Liver (tissue), 9 donors: Measurements from ENCODE around the gene CREB5. TPM values are rescaled to one million over a fixed set of nuclear protein-coding genes. Genes with fewer than 3 reads are reported as not detected.

Source experiments
- DNase-seq: peaks from one replicate; pipeline ENCODE4 v3.0.0-alpha.2; 2017; ENCODE audit warnings: low spot score
- H3K27ac ChIP-seq, 2 donors: one replicate each; pipeline ENCODE4 v1.7.0; 2013; ENCODE audit warnings: inconsistent platforms in 2 of 2, low read length in 2 of 2, control low read depth in 1 of 2, low read depth in 1 of 2, mild to moderate bottlenecking in 1 of 2
- H3K27me3 ChIP-seq, 4 donors: one replicate each; pipeline versions ENCODE4 v1.6.1 to v1.7.0; 2013; ENCODE audit warnings: low read length in 3 of 4, inconsistent platforms in 1 of 4, mild to moderate bottlenecking in 1 of 4, moderate library complexity in 1 of 4; ENCODE audit not compliant: control insufficient read depth in 4 of 4, insufficient read depth in 4 of 4
- H3K36me3 ChIP-seq, 4 donors: one replicate each; pipeline versions ENCODE4 v1.6.1 to v1.7.0; 2013; ENCODE audit warnings: low read length in 3 of 4, mild to moderate bottlenecking in 3 of 4, low read depth in 1 of 4, moderate library complexity in 1 of 4; ENCODE audit not compliant: control insufficient read depth in 4 of 4, insufficient read depth in 3 of 4
- H3K4me1 ChIP-seq, 4 donors: one replicate each; pipeline versions ENCODE4 v1.6.1 to v1.7.0; 2013; ENCODE audit warnings: low read length in 3 of 4, mild to moderate bottlenecking in 3 of 4, moderate library complexity in 1 of 4; ENCODE audit not compliant: control insufficient read depth in 4 of 4, insufficient read depth in 4 of 4
- H3K4me3 ChIP-seq, 3 donors: one replicate each; pipeline versions ENCODE4 v1.6.1 to v1.7.0; 2013; ENCODE audit warnings: low read length in 3 of 3, control low read depth in 1 of 3, low read depth in 1 of 3, mild to moderate bottlenecking in 1 of 3
- H3K9ac ChIP-seq, 2 donors: one replicate each; pipeline ENCODE4 v1.7.0; 2013; ENCODE audit warnings: low read length in 2 of 2, mild to moderate bottlenecking in 2 of 2, moderate library complexity in 2 of 2, control low read depth in 1 of 2, low read depth in 1 of 2
- H3K9me3 ChIP-seq, 4 donors: one replicate each; pipeline versions ENCODE4 v1.6.1 to v1.7.0; 2013; ENCODE audit warnings: low read length in 3 of 4; ENCODE audit not compliant: control insufficient read depth in 4 of 4
- CTCF ChIP-seq: fragments of 150-350 bp; IDR thresholded peaks from 2 replicates; pipeline ENCODE4 v1.5.1; 2017; ENCODE audit warnings: improper control_type of control experiment, low read depth, low read length; ENCODE audit not compliant: missing input control
- EGR1 ChIP-seq, 2 donors: IDR thresholded peaks; 2 replicates each; pipeline ENCODE4 v1.6.1; 2016 to 2018; ENCODE audit warnings: antibody characterized with exemption in 2 of 2, low read depth in 2 of 2
- FOXA1 ChIP-seq: IDR thresholded peaks from 2 replicates; pipeline ENCODE4 v1.6.1; 2016; ENCODE audit warnings: antibody characterized with exemption
- FOXA2 ChIP-seq: IDR thresholded peaks from 2 replicates; pipeline ENCODE4 v1.6.1; 2016; ENCODE audit warnings: antibody characterized with exemption
- GABPA ChIP-seq, 2 donors: IDR thresholded peaks in 1 of 2; conservative IDR thresholded peaks in 1 of 2; 2 replicates each; pipeline ENCODE4 v1.6.1; 2016; ENCODE audit warnings: antibody characterized with exemption in 2 of 2, mild to moderate bottlenecking in 1 of 2, moderate library complexity in 1 of 2
- HNF4A ChIP-seq, 2 donors: conservative IDR thresholded peaks; 2 replicates each; pipeline ENCODE4 v1.6.1; 2016; ENCODE audit warnings: antibody characterized with exemption in 2 of 2, mild to moderate bottlenecking in 2 of 2
- HNF4G ChIP-seq: IDR thresholded peaks from 2 replicates; pipeline ENCODE4 v1.6.1; 2016; ENCODE audit warnings: antibody characterized with exemption
- JUND ChIP-seq, 2 donors: IDR thresholded peaks; 2 replicates each; pipeline ENCODE4 v1.6.1; 2016; ENCODE audit warnings: antibody characterized with exemption in 2 of 2
- MAX ChIP-seq: IDR thresholded peaks from 2 replicates; pipeline ENCODE4 v1.6.1; 2016; ENCODE audit warnings: antibody characterized with exemption
- NR2F2 ChIP-seq: IDR thresholded peaks from 2 replicates; pipeline ENCODE4 v1.6.1; 2016; ENCODE audit warnings: antibody characterized with exemption
- RAD21 ChIP-seq, 2 donors: IDR thresholded peaks; 2 replicates each; pipeline ENCODE4 v1.6.1; 2016; ENCODE audit warnings: antibody characterized with exemption in 2 of 2, mild to moderate bottlenecking in 2 of 2
- REST ChIP-seq: IDR thresholded peaks from 2 replicates; pipeline ENCODE4 v1.6.1; 2016; ENCODE audit warnings: antibody characterized with exemption, mild to moderate bottlenecking
- RXRA ChIP-seq, 2 donors: IDR thresholded peaks; 2 replicates each; pipeline ENCODE4 v1.6.1; 2017 to 2018; ENCODE audit warnings: antibody characterized with exemption in 2 of 2, mild to moderate bottlenecking in 1 of 2
- SP1 ChIP-seq: IDR thresholded peaks from 2 replicates; pipeline ENCODE4 v1.6.1; 2018; ENCODE audit warnings: antibody characterized with exemption, mild to moderate bottlenecking
- TAF1 ChIP-seq: conservative IDR thresholded peaks from 2 replicates; pipeline ENCODE4 v1.6.1; 2016; ENCODE audit warnings: antibody characterized with exemption, mild to moderate bottlenecking
- YY1 ChIP-seq: IDR thresholded peaks from 2 replicates; pipeline ENCODE4 v1.6.1; 2016; ENCODE audit warnings: antibody characterized with exemption, mild to moderate bottlenecking
- WGBS: extraction: QIAGEN DNeasy Blood & Tissue Kit; methylation state at CpG from one replicate; pipeline ENCODE4 v1.1.7; 2013; 5-methylcytosine and 5-hydroxymethylcytosine counted together
- polyA plus RNA-seq, 2 donors: library from polyadenylated mRNA; stranded (reverse) in 1 of 2; unstranded in 1 of 2; fragments of 200-250 nt in 1 of 2; fragments of >200 nt in 1 of 2; fragmentation: Nextera tagmentation in 1 of 2; extraction: Ambion mirVana in 1 of 2; gene quantifications; one replicate each; pipeline versions ENCODE4 v1.2.1 to v1.2.3, GENCODE V29; 2013 to 2015
- total RNA-seq, 2 donors: library from RNA; depleted of rRNA; stranded (reverse); fragments of >200 nt; gene quantifications; one replicate each; pipeline ENCODE4 v1.2.3, GENCODE V29; 2014
- TF ChIP-seq, protein P1 (sequence below): IDR thresholded peaks from 2 replicates; pipeline ENCODE4 v1.6.1; 2016; ENCODE audit warnings: antibody characterized with exemption
- TF ChIP-seq, protein P2 (sequence below): IDR thresholded peaks from 2 replicates; pipeline ENCODE4 v1.6.1; 2016; ENCODE audit warnings: antibody characterized with exemption
- donor health status: healthy.
- donor health status: healthy.
- donor health status: healthy.
- donor health status: healthy.
- donor health status: healthy.

Gene CREB5
- total and polyA plus RNA-seq, 4 donors: 0.25 to 0.92 (median 0.67) TPM

DNA sequence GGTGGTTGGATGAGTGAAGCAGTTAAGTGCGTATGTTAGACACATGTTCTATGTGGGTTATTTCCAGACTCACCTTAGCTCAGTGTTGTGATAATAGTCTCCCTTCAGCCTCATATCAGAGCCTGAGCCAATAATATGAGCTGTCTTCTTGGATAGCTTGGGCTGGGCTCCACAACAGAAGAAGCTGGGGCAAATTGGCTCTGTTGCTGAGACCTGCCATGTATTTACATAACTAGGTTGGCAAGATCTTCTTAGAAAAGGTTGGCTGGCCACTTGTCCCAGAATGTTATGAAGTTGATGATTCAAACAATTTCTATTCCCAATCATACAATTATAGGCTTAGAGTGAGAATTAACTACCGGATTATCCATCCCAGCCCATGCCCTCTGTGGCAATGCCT lies 35.7 kb upstream of the CREB5 start:
- Histone ChIP-seq H3K36me3 (no peaks in the 10 kb centered on the region), H3K27me3 (peaks cover 0 to 3% (median 0%) of the 10 kb centered on the region in 4 donors), H3K9me3 (no peaks in the 10 kb centered on the region), H3K27ac (no peak overlapping the region), H3K4me1 (no peaks in the 10 kb centered on the region), H3K4me3 (no peak overlapping the region), H3K9ac (no peak overlapping the region)
- 90% methylated on average over 2 of the region's 2 CpGs for WGBS
- TF ChIP-seq RAD21 (IDR thresholded peaks at IDR 0.05) (no peak), TAF1 (no peak), CTCF (no peak), GABPA (IDR thresholded peaks at IDR 0.05 in 1 of 2, conservative IDR thresholded peaks at IDR 0.05 in 1 of 2) (no peak), YY1 (no peak), RXRA (IDR thresholded peaks at IDR 0.05) (no peak), HNF4G (no peak), FOXA1 (no peak), NR2F2 (no peak), SP1 (no peak), FOXA2 (no peak), JUND (IDR thresholded peaks at IDR 0.05) (no peak), REST (no peak), MAX (no peak)
- TF ChIP-seq, protein P1, sequence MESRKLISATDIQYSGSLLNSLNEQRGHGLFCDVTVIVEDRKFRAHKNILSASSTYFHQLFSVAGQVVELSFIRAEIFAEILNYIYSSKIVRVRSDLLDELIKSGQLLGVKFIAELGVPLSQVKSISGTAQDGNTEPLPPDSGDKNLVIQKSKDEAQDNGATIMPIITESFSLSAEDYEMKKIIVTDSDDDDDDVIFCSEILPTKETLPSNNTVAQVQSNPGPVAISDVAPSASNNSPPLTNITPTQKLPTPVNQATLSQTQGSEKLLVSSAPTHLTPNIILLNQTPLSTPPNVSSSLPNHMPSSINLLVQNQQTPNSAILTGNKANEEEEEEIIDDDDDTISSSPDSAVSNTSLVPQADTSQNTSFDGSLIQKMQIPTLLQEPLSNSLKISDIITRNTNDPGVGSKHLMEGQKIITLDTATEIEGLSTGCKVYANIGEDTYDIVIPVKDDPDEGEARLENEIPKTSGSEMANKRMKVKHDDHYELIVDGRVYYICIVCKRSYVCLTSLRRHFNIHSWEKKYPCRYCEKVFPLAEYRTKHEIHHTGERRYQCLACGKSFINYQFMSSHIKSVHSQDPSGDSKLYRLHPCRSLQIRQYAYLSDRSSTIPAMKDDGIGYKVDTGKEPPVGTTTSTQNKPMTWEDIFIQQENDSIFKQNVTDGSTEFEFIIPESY: no peak
- TF ChIP-seq, protein P2, sequence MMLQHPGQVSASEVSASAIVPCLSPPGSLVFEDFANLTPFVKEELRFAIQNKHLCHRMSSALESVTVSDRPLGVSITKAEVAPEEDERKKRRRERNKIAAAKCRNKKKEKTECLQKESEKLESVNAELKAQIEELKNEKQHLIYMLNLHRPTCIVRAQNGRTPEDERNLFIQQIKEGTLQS: no peak
- DNase-seq: no peak

GRCh38 chr7:28378574-28379149 lies 33.7 kb upstream of the CREB5 start:
- Histone ChIP-seq H3K9ac (no peak overlapping the region), H3K9me3 (no peaks in the 10 kb centered on the region), H3K36me3 (no peaks in the 10 kb centered on the region), H3K27ac (no peak overlapping the region), H3K4me3 (no peak overlapping the region), H3K27me3 (peaks cover 0 to 3% (median 0%) of the 10 kb centered on the region in 4 donors), H3K4me1 (no peaks in the 10 kb centered on the region)
- WGBS: 82% methylated on average over 3 of the region's 3 CpGs
- no peak for DNase-seq
- no peak for TF ChIP-seq JUND (IDR thresholded peaks at IDR 0.05)
- TF ChIP-seq EGR1 (IDR thresholded peaks at IDR 0.05; ENCODE audit: low read depth in 2 of 2): no peak
- no peak for TF ChIP-seq SP1
- no peak for TF ChIP-seq RXRA (IDR thresholded peaks at IDR 0.05)
- no peak for TF ChIP-seq HNF4A (conservative IDR thresholded peaks at IDR 0.05)
- no peak for TF ChIP-seq HNF4G
- no peak for TF ChIP-seq MAX
- no peak for TF ChIP-seq NR2F2
- no peak for TF ChIP-seq FOXA2
- TF ChIP-seq YY1: no peak
- TF ChIP-seq, protein P1: no peak
- no peak for TF ChIP-seq FOXA1
- TF ChIP-seq RAD21 (IDR thresholded peaks at IDR 0.05): no peak
- no peak for TF ChIP-seq CTCF
- no peak for TF ChIP-seq GABPA (IDR thresholded peaks at IDR 0.05 in 1 of 2, conservative IDR thresholded peaks at IDR 0.05 in 1 of 2)
